ENCODE measurements around the gene LY9. TPM values are rescaled to one million over a fixed set of nuclear protein-coding genes. Genes with fewer than 3 reads are reported as not detected.

The LY9 gene
- polyA plus RNA-seq, 1 of the 3 experiments (the other 2 are of a cell fraction): not detected

DNA sequence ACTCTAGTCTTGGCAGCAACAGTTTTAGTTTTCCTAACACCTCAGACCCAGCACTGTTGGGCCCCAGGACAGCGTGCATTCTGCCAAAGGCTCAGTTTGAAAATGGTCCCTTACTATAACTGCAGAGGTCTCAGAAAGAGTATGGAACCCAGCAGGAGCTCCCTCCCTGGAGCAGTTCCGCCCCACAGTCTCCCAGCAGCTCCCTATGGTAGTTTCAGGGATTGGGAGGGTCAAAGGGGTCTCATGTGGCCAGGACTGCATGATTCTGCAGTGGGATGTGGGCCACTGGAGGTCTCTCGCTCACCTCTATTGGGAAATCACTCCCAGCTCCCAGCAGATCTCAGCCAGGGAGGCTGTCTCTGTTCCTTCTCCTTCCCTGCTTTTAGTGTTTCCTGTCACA is 12.3 kb downstream of the LY9 start:
- no peaks in the 10 kb centered on the region for H3F3A ChIP-seq (replicated peaks; ENCODE audit: insufficient read depth)
- no peaks in the 10 kb centered on the region for H4K20me1 ChIP-seq (ENCODE audit: insufficient read depth)
- no peak overlapping the region for H2AFZ ChIP-seq (ENCODE audit: low read depth)
- DNase-seq: no peak
- no peak overlapping the region for H3K4me3 ChIP-seq (ENCODE audit: low read depth in 2 of 2, low read length in 1 of 2)
- no peak overlapping the region for H3K27ac ChIP-seq (ENCODE audit: low read depth in 2 of 2, low read length in 1 of 2)
- H3K9me2 ChIP-seq: no peaks in the 10 kb centered on the region; the same call in 1 of the 2 replicates
- no peaks in the 10 kb centered on the region for H3K4me1 ChIP-seq (ENCODE audit: control insufficient read depth in 1 of 2, insufficient read depth in 2 of 2, low read depth in 1 of 2, low read length in 1 of 2)
- no peak overlapping the region for H3K9ac ChIP-seq
- TF ChIP-seq RCOR1 (IDR thresholded peaks at IDR 0.05; ENCODE audit: low read length) (no peak), EP300 (IDR thresholded peaks at IDR 0.05; ENCODE audit: borderline replicate concordance in 1 of 2, low read depth in 1 of 2, low read length in 1 of 2) (no peak), RAD21 (IDR thresholded peaks at IDR 0.05; ENCODE audit: low read length) (no peak), MEF2A (IDR thresholded peaks at IDR 0.05; ENCODE audit: borderline replicate concordance, low read depth) (no peak), GATA2 (CRISPR knock-in tag; IDR thresholded peaks at IDR 0.05) (no peak), POLR2AphosphoS5 (IDR thresholded peaks at IDR 0.05; ENCODE audit: low read depth, low read length) (no peak), TAF1 (IDR thresholded peaks at IDR 0.05; ENCODE audit: borderline replicate concordance, low read depth, low read length) (no peak), JUND (IDR thresholded peaks at IDR 0.05) (no peak)
- TF ChIP-seq, protein P1, sequence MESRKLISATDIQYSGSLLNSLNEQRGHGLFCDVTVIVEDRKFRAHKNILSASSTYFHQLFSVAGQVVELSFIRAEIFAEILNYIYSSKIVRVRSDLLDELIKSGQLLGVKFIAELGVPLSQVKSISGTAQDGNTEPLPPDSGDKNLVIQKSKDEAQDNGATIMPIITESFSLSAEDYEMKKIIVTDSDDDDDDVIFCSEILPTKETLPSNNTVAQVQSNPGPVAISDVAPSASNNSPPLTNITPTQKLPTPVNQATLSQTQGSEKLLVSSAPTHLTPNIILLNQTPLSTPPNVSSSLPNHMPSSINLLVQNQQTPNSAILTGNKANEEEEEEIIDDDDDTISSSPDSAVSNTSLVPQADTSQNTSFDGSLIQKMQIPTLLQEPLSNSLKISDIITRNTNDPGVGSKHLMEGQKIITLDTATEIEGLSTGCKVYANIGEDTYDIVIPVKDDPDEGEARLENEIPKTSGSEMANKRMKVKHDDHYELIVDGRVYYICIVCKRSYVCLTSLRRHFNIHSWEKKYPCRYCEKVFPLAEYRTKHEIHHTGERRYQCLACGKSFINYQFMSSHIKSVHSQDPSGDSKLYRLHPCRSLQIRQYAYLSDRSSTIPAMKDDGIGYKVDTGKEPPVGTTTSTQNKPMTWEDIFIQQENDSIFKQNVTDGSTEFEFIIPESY (IDR thresholded peaks at IDR 0.05; ENCODE audit: borderline replicate concordance, low read depth): no peak
- H3K4me2 ChIP-seq: no peak overlapping the region
- 18% methylated on average over 3 of the region's 3 CpGs for WGBS (ENCODE audit: low lambda C conversion rate)
- H3K36me3 ChIP-seq (replicated peaks in 1 of 2; ENCODE audit: control insufficient read depth in 1 of 2, insufficient read depth in 2 of 2, low read length in 1 of 2): no peaks in the 10 kb centered on the region
- H3K27me3 ChIP-seq (ENCODE audit: insufficient read depth): no peaks in the 10 kb centered on the region; the same call in 1 of the 2 replicates
- CTCF ChIA-PET: interaction anchor here (0.6 to 1.2 kb wide), 3 partner anchors 23 to 203 kb away, joined by 3 read pairs; partner anchors contain the start of gene ITLN1
- no peaks in the 10 kb centered on the region for H3K79me2 ChIP-seq (ENCODE audit: insufficient read depth)
- H3K9me3 ChIP-seq: no peaks in the 10 kb centered on the region
- POLR2A ChIA-PET: no interaction called here

DNA sequence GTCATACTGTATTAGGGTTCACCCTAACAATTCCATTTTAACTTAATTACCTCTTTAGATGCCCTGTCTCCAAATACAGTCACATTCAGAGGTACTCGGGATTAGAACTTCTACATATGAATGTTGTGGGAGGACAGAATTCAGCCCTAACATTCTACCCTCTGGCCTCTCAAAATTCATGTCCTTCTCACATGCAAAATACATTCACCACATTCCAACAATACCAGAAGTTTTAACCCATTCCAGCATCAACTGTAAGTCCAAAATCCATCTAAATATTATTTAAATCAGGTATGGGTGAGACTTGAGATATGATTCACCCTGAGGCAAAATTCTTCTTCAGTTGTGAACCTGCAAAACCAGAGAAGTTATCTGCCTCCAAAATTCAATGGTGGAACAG is 14.5 kb downstream of the LY9 start:
- Histone ChIP-seq H3K4me3 (ENCODE audit: low read depth in 2 of 2, low read length in 1 of 2) (no peak overlapping the region), H3K27me3 (ENCODE audit: insufficient read depth) (peaks cover 19% of the 10 kb centered on the region; the same call in 1 of the 2 replicates), H3F3A (replicated peaks; ENCODE audit: insufficient read depth) (no peaks in the 10 kb centered on the region), H3K27ac (ENCODE audit: low read depth in 2 of 2, low read length in 1 of 2) (no peak overlapping the region), H3K9ac (no peak overlapping the region), H3K79me2 (ENCODE audit: insufficient read depth) (no peaks in the 10 kb centered on the region), H3K4me2 (no peak overlapping the region), H3K9me2 (no peaks in the 10 kb centered on the region), H3K36me3 (replicated peaks in 1 of 2; ENCODE audit: control insufficient read depth in 1 of 2, insufficient read depth in 2 of 2, low read length in 1 of 2) (no peaks in the 10 kb centered on the region), H3K4me1 (ENCODE audit: control insufficient read depth in 1 of 2, insufficient read depth in 2 of 2, low read depth in 1 of 2, low read length in 1 of 2) (no peaks in the 10 kb centered on the region), H3K9me3 (no peaks in the 10 kb centered on the region), H2AFZ (ENCODE audit: low read depth) (no peak overlapping the region), H4K20me1 (ENCODE audit: insufficient read depth) (no peaks in the 10 kb centered on the region)
- DNase-seq: no peak
- WGBS (ENCODE audit: low lambda C conversion rate): 14% methylated on average over 1 of the region's 1 CpG
- CTCF ChIA-PET: no interaction called here
- TF ChIP-seq, protein P2, sequence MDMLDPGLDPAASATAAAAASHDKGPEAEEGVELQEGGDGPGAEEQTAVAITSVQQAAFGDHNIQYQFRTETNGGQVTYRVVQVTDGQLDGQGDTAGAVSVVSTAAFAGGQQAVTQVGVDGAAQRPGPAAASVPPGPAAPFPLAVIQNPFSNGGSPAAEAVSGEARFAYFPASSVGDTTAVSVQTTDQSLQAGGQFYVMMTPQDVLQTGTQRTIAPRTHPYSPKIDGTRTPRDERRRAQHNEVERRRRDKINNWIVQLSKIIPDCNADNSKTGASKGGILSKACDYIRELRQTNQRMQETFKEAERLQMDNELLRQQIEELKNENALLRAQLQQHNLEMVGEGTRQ (IDR thresholded peaks at IDR 0.05; ENCODE audit: borderline replicate concordance, low read depth, low read length): no peak
- TF ChIP-seq CHD2 (IDR thresholded peaks at IDR 0.05; ENCODE audit: low read length, partially characterized antibody): no peak
- TF ChIP-seq EP300 (IDR thresholded peaks at IDR 0.05; ENCODE audit: borderline replicate concordance in 1 of 2, low read depth in 1 of 2, low read length in 1 of 2): no peak
- no peak for TF ChIP-seq NRF1 (IDR thresholded peaks at IDR 0.05; ENCODE audit: low read depth, low read length)
- no peak for TF ChIP-seq POLR2AphosphoS5 (IDR thresholded peaks at IDR 0.05; ENCODE audit: low read depth, low read length)
- no peak for TF ChIP-seq RFX5 (IDR thresholded peaks at IDR 0.05; ENCODE audit: low read length)
- TF ChIP-seq, protein P3, sequence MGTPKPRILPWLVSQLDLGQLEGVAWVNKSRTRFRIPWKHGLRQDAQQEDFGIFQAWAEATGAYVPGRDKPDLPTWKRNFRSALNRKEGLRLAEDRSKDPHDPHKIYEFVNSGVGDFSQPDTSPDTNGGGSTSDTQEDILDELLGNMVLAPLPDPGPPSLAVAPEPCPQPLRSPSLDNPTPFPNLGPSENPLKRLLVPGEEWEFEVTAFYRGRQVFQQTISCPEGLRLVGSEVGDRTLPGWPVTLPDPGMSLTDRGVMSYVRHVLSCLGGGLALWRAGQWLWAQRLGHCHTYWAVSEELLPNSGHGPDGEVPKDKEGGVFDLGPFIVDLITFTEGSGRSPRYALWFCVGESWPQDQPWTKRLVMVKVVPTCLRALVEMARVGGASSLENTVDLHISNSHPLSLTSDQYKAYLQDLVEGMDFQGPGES (IDR thresholded peaks at IDR 0.05; ENCODE audit: low read depth, low read length): no peak
- no peak for TF ChIP-seq SMC3 (IDR thresholded peaks at IDR 0.05; ENCODE audit: low read depth, low read length)
- TF ChIP-seq GATA2 (CRISPR knock-in tag; IDR thresholded peaks at IDR 0.05): no peak
- TF ChIP-seq, protein P4, sequence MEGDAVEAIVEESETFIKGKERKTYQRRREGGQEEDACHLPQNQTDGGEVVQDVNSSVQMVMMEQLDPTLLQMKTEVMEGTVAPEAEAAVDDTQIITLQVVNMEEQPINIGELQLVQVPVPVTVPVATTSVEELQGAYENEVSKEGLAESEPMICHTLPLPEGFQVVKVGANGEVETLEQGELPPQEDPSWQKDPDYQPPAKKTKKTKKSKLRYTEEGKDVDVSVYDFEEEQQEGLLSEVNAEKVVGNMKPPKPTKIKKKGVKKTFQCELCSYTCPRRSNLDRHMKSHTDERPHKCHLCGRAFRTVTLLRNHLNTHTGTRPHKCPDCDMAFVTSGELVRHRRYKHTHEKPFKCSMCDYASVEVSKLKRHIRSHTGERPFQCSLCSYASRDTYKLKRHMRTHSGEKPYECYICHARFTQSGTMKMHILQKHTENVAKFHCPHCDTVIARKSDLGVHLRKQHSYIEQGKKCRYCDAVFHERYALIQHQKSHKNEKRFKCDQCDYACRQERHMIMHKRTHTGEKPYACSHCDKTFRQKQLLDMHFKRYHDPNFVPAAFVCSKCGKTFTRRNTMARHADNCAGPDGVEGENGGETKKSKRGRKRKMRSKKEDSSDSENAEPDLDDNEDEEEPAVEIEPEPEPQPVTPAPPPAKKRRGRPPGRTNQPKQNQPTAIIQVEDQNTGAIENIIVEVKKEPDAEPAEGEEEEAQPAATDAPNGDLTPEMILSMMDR (IDR thresholded peaks at IDR 0.05): no peak
- TF ChIP-seq TEAD4 (IDR thresholded peaks at IDR 0.05; ENCODE audit: borderline replicate concordance, insufficient read depth): no peak
- POLR2A ChIA-PET: no interaction called here

Measured in SK-N-SH (cell line).